ENCODE results near the gene SLC40A1.

GRCh38 chr2:189536830-189537229 is 43.8 kb downstream of the SLC40A1 start:
- TF ChIP-seq FOSL2 (CRISPR knock-in tag; IDR thresholded peaks at IDR 0.05), result no peak
- no peak for TF ChIP-seq CTCF (CRISPR knock-in tag; IDR thresholded peaks at IDR 0.05)
- no peak for TF ChIP-seq MEIS2 (CRISPR knock-in tag; IDR thresholded peaks at IDR 0.05)
- TF ChIP-seq MAZ (IDR thresholded peaks at IDR 0.05; ENCODE audit: borderline replicate concordance, low read depth, low read length), result no peak
- TF ChIP-seq MAZ (CRISPR knock-in tag; IDR thresholded peaks at IDR 0.05; ENCODE audit: low read depth), result no peak
- no peak for TF ChIP-seq POLR2AphosphoS5 (IDR thresholded peaks at IDR 0.05; ENCODE audit: low read depth, low read length)
- no peak for TF ChIP-seq SP2 (CRISPR knock-in tag; IDR thresholded peaks at IDR 0.05)
- TF ChIP-seq JUNB (CRISPR knock-in tag; IDR thresholded peaks at IDR 0.05; ENCODE audit: borderline replicate concordance), result no peak
- no peak for TF ChIP-seq ELF1 (CRISPR knock-in tag; IDR thresholded peaks at IDR 0.05)
- TF ChIP-seq SALL1 (CRISPR knock-in tag; IDR thresholded peaks at IDR 0.05), result no peak
- no peak for TF ChIP-seq ZNF768 (CRISPR knock-in tag; IDR thresholded peaks at IDR 0.05)
